Stomach (tissue), 9 donors: ENCODE measurements around the gene RBM6. TPM values are rescaled to one million over a fixed set of nuclear protein-coding genes. Genes with fewer than 3 reads are reported as not detected.
A peak's percentile ranks its signal among the peaks of the same experiment; 100 is the strongest.
"Not testable (repeated sequence)": the region's sequence is repeated elsewhere in the genome, so short reads cannot be mapped to it uniquely, and the experiment has no call there.

ENCODE experiments used
- DNase-seq, 2 donors: peaks; one replicate each; pipeline versions ENCODE4 v3.0.0 to v3.0.0-alpha.2; 2013 to 2019
- H3K27ac ChIP-seq, 5 donors: fragments of 200-600 bp in 4 of 5; sonication (generic) in 4 of 5; one replicate each; pipeline ENCODE4 v1.5.1; 2013 to 2019; ENCODE audit warnings: mild to moderate bottlenecking in 1 of 5, moderate library complexity in 1 of 5
- H3K27me3 ChIP-seq, 3 donors: fragments of 200-600 bp; sonication (generic); one replicate each; pipeline ENCODE4 v1.5.1; 2017 to 2019; ENCODE audit warnings: mixed run types in 1 of 3
- H3K36me3 ChIP-seq, 4 donors: fragments of 200-600 bp; sonication (generic); 1 replicate in 3 of 4; 2 replicates in 1 of 4; pipeline ENCODE4 v1.5.1; 2016 to 2019
- H3K4me1 ChIP-seq, 4 donors: fragments of 200-600 bp; sonication (generic); one replicate each; pipeline ENCODE4 v1.5.1; 2016 to 2019
- H3K4me3 ChIP-seq, 4 donors: fragments of 200-600 bp; sonication (generic) in 3 of 4; one replicate each; pipeline ENCODE4 v1.5.1; 2016 to 2019; ENCODE audit warnings: mild to moderate bottlenecking in 1 of 4
- H3K9me3 ChIP-seq, 4 donors: fragments of 200-600 bp; sonication (generic); one replicate each; pipeline ENCODE4 v1.5.1; 2016 to 2019
- EP300 ChIP-seq: sonication (generic); formaldehyde crosslinking; IDR thresholded peaks from one replicate; pipeline ENCODE4 v1.6.1; 2017; ENCODE audit warnings: antibody characterized with exemption
- POLR2A ChIP-seq, 4 donors: fragments of 450-650 bp; IDR thresholded peaks; one replicate each; pipeline ENCODE4 v1.6.1; 2016; ENCODE audit warnings: antibody characterized with exemption in 4 of 4, control low read depth in 2 of 4, mild to moderate bottlenecking in 1 of 4, moderate library complexity in 1 of 4
- POLR2AphosphoS5 ChIP-seq, 3 donors: sonication (generic); formaldehyde crosslinking; IDR thresholded peaks; one replicate each; pipeline ENCODE4 v1.6.1; 2016; ENCODE audit warnings: antibody characterized with exemption in 3 of 3
- WGBS, 5 donors: extraction: QIAGEN DNeasy Blood & Tissue Kit in 3 of 5; methylation state at CpG; one replicate each; pipeline versions ENCODE4 v1.1.5 to v1.1.7; 2013 to 2018; 5-methylcytosine and 5-hydroxymethylcytosine counted together
- intact Hi-C: fragments of 100-400 bp; cut with DNase I; formaldehyde crosslinking; loops from one replicate; pipeline ENCODE4 v1.15.1; 2023; ENCODE audit warnings: low total_unique reads
- polyA plus RNA-seq, 3 donors: library from polyadenylated mRNA; stranded (reverse); fragments of 200-250 nt; gene quantifications; one replicate each; pipeline ENCODE4 v1.2.3, GENCODE V29; 2013
- total RNA-seq, 5 donors: library from RNA; depleted of rRNA; stranded (reverse); fragments of >200 nt; gene quantifications; one replicate each; pipeline versions ENCODE4 v1.1.0 to v1.2.3, GENCODE V29; 2014 to 2016
- TF ChIP-seq, protein P1 (sequence below), 7 experiments: fragments of 450-650 bp in 4 of 7; fragments of 200-600 bp in 3 of 7; sonication (generic) in 3 of 7; IDR thresholded peaks; one replicate each; pipeline ENCODE4 v1.5.1; 2016 to 2019; ENCODE audit warnings: antibody characterized with exemption in 7 of 7, control low read depth in 2 of 7, mild to moderate bottlenecking in 1 of 7
- donor health status: healthy with polysubstance abuse.
- donor health status: Bipolar disorder and iron deficiency.
- donor health status: healthy.

The RBM6 gene
- total and polyA plus RNA-seq, 8 donors = 87.0 to 239 (median 133) TPM

GRCh38 chr3:49902511-49903345 lies 37.2 kb upstream of the RBM6 start:
- H3K4me1 ChIP-seq = peaks cover 37 to 96% (median 70%) of the 10 kb centered on the region in 4 donors
- H3K4me3 ChIP-seq = peak overlapping the region; percentile 40 to 54 (median 49)
- H3K36me3 ChIP-seq = peaks cover 0 to 9% (median 6%) of the 10 kb centered on the region in 4 donors
- H3K27me3 ChIP-seq = no peaks in the 10 kb centered on the region
- intact Hi-C loops = no loop called here
- peak; percentile 27 to 49 for DNase-seq
- H3K9me3 ChIP-seq = no peaks in the 10 kb centered on the region
- WGBS, 5 donors = 42 to 67% (median 64%) methylated on average over 19 to 44 of the region's 44 CpGs
- no peak for TF ChIP-seq EP300
- TF ChIP-seq, protein P1, sequence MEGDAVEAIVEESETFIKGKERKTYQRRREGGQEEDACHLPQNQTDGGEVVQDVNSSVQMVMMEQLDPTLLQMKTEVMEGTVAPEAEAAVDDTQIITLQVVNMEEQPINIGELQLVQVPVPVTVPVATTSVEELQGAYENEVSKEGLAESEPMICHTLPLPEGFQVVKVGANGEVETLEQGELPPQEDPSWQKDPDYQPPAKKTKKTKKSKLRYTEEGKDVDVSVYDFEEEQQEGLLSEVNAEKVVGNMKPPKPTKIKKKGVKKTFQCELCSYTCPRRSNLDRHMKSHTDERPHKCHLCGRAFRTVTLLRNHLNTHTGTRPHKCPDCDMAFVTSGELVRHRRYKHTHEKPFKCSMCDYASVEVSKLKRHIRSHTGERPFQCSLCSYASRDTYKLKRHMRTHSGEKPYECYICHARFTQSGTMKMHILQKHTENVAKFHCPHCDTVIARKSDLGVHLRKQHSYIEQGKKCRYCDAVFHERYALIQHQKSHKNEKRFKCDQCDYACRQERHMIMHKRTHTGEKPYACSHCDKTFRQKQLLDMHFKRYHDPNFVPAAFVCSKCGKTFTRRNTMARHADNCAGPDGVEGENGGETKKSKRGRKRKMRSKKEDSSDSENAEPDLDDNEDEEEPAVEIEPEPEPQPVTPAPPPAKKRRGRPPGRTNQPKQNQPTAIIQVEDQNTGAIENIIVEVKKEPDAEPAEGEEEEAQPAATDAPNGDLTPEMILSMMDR (IDR thresholded peaks at IDR 0.05) = no peak
- no peak for TF ChIP-seq POLR2A (IDR thresholded peaks at IDR 0.05)
- TF ChIP-seq POLR2AphosphoS5 (IDR thresholded peaks at IDR 0.05) = no peak
- H3K27ac ChIP-seq = peak overlapping the region; percentile 86 to 94 (median 90)

GRCh38 chr3:49903451-49904424 lies 36.2 kb upstream of the RBM6 start, which contains the start of gene MST1R:
Gene MST1R, minus strand, starts transcription at chr3:49903873. Its CDS starts 264 bp downstream, at chr3:49903609.
- Histone ChIP-seq H3K4me3 (peak within 1 kb of the TSS; percentile 40 to 54 (median 49)), H3K36me3 (peaks cover 0 to 6% (median 4%) of the 10 kb centered on the region in 4 donors), H3K9me3 (no peaks in the 10 kb centered on the region), H3K27ac (peak within 1 kb of the TSS; percentile 86 to 94 (median 90)), H3K27me3 (no peaks in the 10 kb centered on the region), H3K4me1 (peaks cover 37 to 86% (median 67%) of the 10 kb centered on the region in 4 donors)
- TF ChIP-seq POLR2A (IDR thresholded peaks at IDR 0.05) (peak in 1 of 4 donors; percentile 85), EP300 (no peak), POLR2AphosphoS5 (IDR thresholded peaks at IDR 0.05) (peak in 2 of 3 donors; percentile 95 to 96)
- TF ChIP-seq, protein P1 (IDR thresholded peaks at IDR 0.05) = peak in 1 of 7 experiments; percentile 3
- DNase-seq = peak; percentile 94 to 96
- intact Hi-C loops = no loop called here
- WGBS, 5 donors = 15 to 43% (median 23%) methylated on average over 11 to 65 of the region's 65 CpGs

- intact Hi-C loops, H3K9me3 ChIP-seq, H3K27me3 ChIP-seq, DNase-seq: not testable (repeated sequence)
- Histone ChIP-seq H3K36me3 (peaks cover 0 to 13% (median 11%) of the 10 kb centered on the region in 4 donors), H3K4me3 (peak overlapping the region in 2 of 4 donors; percentile 46 to 54), H3K27ac (peak overlapping the region; percentile 86 to 94 (median 90)), H3K4me1 (peaks cover 37 to 81% (median 67%) of the 10 kb centered on the region in 4 donors)
- 91 to 95% (median 93%) methylated on average over 12 to 13 of the region's 13 CpGs for WGBS, 5 donors
Measured at GRCh38 chr3:49904448-49904847, 35.5 kb upstream of the RBM6 start.

DNA sequence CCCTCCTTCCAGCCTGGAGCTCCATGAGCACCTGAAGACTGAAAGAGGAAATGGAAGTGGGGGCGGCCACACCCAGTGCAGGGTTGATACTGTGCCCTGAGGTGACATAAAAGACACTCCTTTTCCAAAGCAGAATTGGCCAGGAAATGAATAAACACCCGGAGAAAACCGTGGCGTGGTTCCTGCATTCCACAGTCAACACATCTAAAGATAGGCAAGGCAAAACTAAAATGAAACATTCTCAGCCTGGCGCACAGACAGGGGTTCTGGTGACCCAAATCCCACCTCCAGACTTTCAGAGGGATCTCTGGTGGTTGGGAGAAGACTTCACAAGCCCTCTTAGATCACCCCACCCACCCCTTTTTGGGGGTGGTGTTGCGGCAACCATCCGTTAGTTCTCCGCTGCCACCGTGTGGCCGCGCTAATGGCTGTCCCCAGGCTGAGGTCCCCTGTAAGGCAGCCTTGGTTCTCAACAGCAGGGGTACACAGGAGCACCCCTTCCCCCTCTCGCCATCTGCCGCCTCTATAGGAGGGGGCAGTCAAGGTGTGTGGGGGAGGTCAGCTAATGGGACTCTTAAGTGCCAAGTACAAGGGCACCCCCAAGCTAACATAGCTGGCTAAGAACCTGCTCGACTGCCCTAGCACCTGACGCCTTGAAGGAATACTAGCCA lies 33.7 kb upstream of the RBM6 start:
- peaks cover 11 to 31% (median 29%) of the 10 kb centered on the region in 4 donors for H3K36me3 ChIP-seq
- 8 to 17% (median 11%) methylated on average over 15 of the region's 15 CpGs for WGBS, 5 donors
- no peaks in the 10 kb centered on the region for H3K27me3 ChIP-seq
- DNase-seq = peak; percentile 77 to 87
- no peaks in the 10 kb centered on the region for H3K9me3 ChIP-seq
- peak overlapping the region; percentile 12 to 35 (median 28) for H3K4me3 ChIP-seq
- intact Hi-C loops = no loop called here
- peak overlapping the region; percentile 76 to 93 (median 87) for H3K27ac ChIP-seq
- no peak for TF ChIP-seq EP300
- TF ChIP-seq, protein P1 (IDR thresholded peaks at IDR 0.05) = peak in 5 of 7 experiments; percentile 28 to 72 (median 62)
- no peak for TF ChIP-seq POLR2A (IDR thresholded peaks at IDR 0.05)
- TF ChIP-seq POLR2AphosphoS5 (IDR thresholded peaks at IDR 0.05) = peak in 2 of 3 donors; percentile 59 to 61
- H3K4me1 ChIP-seq = peaks cover 29 to 63% (median 50%) of the 10 kb centered on the region in 4 donors
